Colon (tissue), 2 donors: Measurements from ENCODE around the gene EDEM2.
"Not testable (repeated sequence)": the region's sequence is repeated elsewhere in the genome, so short reads cannot be mapped to it uniquely, and the experiment has no call there.

Experiments used
- FAIRE-seq: peaks from 2 replicates; lab custom pipeline; 2012; peaks lifted over from hg19 to GRCh38; lab: Jason Lieb, UNC
- donor health status: control.
- donor health status: control.

EDEM2 gene

GRCh38 chr20:35087355-35087754, 59.8 kb downstream of the EDEM2 start:
- FAIRE-seq = no peak

- no peak for FAIRE-seq
Measured at GRCh38 chr20:35085477-35086225, 61.5 kb downstream of the EDEM2 start.

- no peak for FAIRE-seq
Measured at GRCh38 chr20:35084998-35085397, 62.1 kb downstream of the EDEM2 start.

GRCh38 chr20:35080348-35080642, 66.8 kb downstream of the EDEM2 start:
- FAIRE-seq = not testable (repeated sequence)

- no peak for FAIRE-seq
Measured at GRCh38 chr20:35079472-35080347, 67.4 kb downstream of the EDEM2 start.

- FAIRE-seq = no peak
Measured at GRCh38 chr20:35077872-35078271, 69.3 kb downstream of the EDEM2 start.

- no peak for FAIRE-seq
Measured at GRCh38 chr20:35077341-35077740, 69.8 kb downstream of the EDEM2 start.

- not testable (repeated sequence) for FAIRE-seq
Measured at GRCh38 chr20:35071436-35072153, 75.5 kb downstream of the EDEM2 start.

GRCh38 chr20:35066194-35066593, 80.9 kb downstream of the EDEM2 start:
- FAIRE-seq = no peak
